ENCODE measurements around the gene MICU1.

- TF ChIP-seq CTCF (conservative IDR thresholded peaks at IDR 0.05; ENCODE audit: low read length), result no peak
- no peak for TF ChIP-seq EZH2phosphoT487 (IDR thresholded peaks at IDR 0.05; ENCODE audit: borderline replicate concordance, low read depth, low read length)
Measured at GRCh38 chr10:72379062-72379461, 246.8 kb downstream of the MICU1 start.

Measured in OCI-LY7 (cell line).